ENCODE results near the gene ITGA1.
A peak's percentile ranks its signal among the peaks of the same experiment; 100 is the strongest.

Gene ITGA1

GRCh38 chr5:52796516-52797103 is 8.9 kb downstream of the ITGA1 start:
- TF ChIP-seq POLR2AphosphoS5 (IDR thresholded peaks at IDR 0.05; ENCODE audit: low read depth) (no peak), GABPA (IDR thresholded peaks at IDR 0.05; ENCODE audit: low read depth) (no peak), SPI1 (IDR thresholded peaks at IDR 0.05; ENCODE audit: borderline replicate concordance, low read depth) (no peak), REST (IDR thresholded peaks at IDR 0.05; ENCODE audit: insufficient replicate concordance, low read depth) (no peak)
- TF ChIP-seq, protein P1, sequence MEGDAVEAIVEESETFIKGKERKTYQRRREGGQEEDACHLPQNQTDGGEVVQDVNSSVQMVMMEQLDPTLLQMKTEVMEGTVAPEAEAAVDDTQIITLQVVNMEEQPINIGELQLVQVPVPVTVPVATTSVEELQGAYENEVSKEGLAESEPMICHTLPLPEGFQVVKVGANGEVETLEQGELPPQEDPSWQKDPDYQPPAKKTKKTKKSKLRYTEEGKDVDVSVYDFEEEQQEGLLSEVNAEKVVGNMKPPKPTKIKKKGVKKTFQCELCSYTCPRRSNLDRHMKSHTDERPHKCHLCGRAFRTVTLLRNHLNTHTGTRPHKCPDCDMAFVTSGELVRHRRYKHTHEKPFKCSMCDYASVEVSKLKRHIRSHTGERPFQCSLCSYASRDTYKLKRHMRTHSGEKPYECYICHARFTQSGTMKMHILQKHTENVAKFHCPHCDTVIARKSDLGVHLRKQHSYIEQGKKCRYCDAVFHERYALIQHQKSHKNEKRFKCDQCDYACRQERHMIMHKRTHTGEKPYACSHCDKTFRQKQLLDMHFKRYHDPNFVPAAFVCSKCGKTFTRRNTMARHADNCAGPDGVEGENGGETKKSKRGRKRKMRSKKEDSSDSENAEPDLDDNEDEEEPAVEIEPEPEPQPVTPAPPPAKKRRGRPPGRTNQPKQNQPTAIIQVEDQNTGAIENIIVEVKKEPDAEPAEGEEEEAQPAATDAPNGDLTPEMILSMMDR (IDR thresholded peaks at IDR 0.05; ENCODE audit: insufficient read depth, low read length), result no peak

GRCh38 chr5:52798938-52799337 is 11.2 kb downstream of the ITGA1 start:
- TF ChIP-seq REST (IDR thresholded peaks at IDR 0.05; ENCODE audit: insufficient replicate concordance, low read depth), result no peak
- TF ChIP-seq SPI1 (IDR thresholded peaks at IDR 0.05; ENCODE audit: borderline replicate concordance, low read depth), result peak; percentile 77
- no peak for TF ChIP-seq POLR2AphosphoS5 (IDR thresholded peaks at IDR 0.05; ENCODE audit: low read depth)
- TF ChIP-seq, protein P1 (IDR thresholded peaks at IDR 0.05; ENCODE audit: insufficient read depth, low read length), result no peak
- Histone ChIP-seq H3K27ac (replicated peaks) (peak overlapping the region; percentile 90), H3K4me3 (replicated peaks; ENCODE audit: insufficient read depth, low read length) (peak overlapping the region; percentile 64), H3K27me3 (ENCODE audit: insufficient read depth, poor library complexity, severe bottlenecking) (no peaks in the 10 kb centered on the region)
- DNase-seq (ENCODE audit: low read depth in 1 of 2, low spot score in 1 of 2), result no peak

More at GRCh38 chr5:52796516-52797103, 8.9 kb downstream of the ITGA1 start:
- DNase-seq (ENCODE audit: low read depth in 1 of 2, low spot score in 1 of 2), result no peak
- Histone ChIP-seq H3K27me3 (ENCODE audit: insufficient read depth, poor library complexity, severe bottlenecking) (no peaks in the 10 kb centered on the region), H3K4me3 (replicated peaks; ENCODE audit: insufficient read depth, low read length) (no peak overlapping the region), H3K27ac (replicated peaks) (no peak overlapping the region)

DNA sequence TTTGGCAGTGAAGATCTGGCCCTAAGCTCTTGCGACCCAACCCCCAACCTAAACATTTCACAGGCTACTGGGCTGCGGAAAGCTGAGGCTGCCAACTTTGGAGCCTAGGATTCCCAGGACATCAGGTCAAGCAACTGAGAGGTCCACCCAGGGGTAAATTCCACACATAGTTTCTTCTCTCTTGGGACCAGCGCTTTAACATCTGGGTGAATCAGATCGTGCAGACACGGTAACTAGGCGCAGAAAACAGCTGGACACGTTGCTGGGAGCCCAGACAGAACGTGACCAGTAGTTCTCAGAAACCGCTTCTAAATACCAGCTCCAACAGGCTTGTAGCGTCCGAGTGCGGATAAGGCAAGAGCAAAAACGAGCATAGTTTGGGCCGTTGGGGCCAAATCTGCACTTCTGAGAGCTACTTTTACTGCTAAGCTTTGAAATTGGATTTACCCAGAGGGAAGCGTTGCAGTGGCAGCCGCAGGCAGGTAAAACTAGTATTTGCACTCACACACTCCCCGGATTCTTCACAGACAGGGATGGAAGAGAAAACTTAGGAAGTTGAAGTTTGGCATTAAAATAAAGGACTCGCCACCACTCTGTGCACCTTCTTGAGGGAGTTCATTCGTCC is 11.8 kb downstream of the ITGA1 start:
- DNase-seq (ENCODE audit: low read depth in 1 of 2, low spot score in 1 of 2), result peak in 1 of 2 experiments; percentile 28
- no peak for TF ChIP-seq REST (IDR thresholded peaks at IDR 0.05; ENCODE audit: insufficient replicate concordance, low read depth)
- no peak for TF ChIP-seq GABPA (IDR thresholded peaks at IDR 0.05; ENCODE audit: low read depth)
- TF ChIP-seq, protein P1 (IDR thresholded peaks at IDR 0.05; ENCODE audit: insufficient read depth, low read length), result no peak
- no peak for TF ChIP-seq SPI1 (IDR thresholded peaks at IDR 0.05; ENCODE audit: borderline replicate concordance, low read depth)
- TF ChIP-seq POLR2AphosphoS5 (IDR thresholded peaks at IDR 0.05; ENCODE audit: low read depth), result no peak
- Histone ChIP-seq H3K4me3 (replicated peaks; ENCODE audit: insufficient read depth, low read length) (peak overlapping the region; percentile 64), H3K27ac (replicated peaks) (peak overlapping the region; percentile 90), H3K27me3 (ENCODE audit: insufficient read depth, poor library complexity, severe bottlenecking) (no peaks in the 10 kb centered on the region)
